Activated naive CD8-positive, alpha-beta T cell treated with anti-CD3 and anti-CD28 coated beads, Interleukin-2, amount 10 ng/mL, durations not matched to agents 7 days and 5 days (primary cell): ENCODE results near the gene GTPBP6. TPM values are rescaled to one million over a fixed set of nuclear protein-coding genes. Genes with fewer than 3 reads are reported as not detected.

ENCODE experiments used
- ATAC-seq: fragments of 150-1000 bp; cut with Tn5 transposase; one replicate; pipeline ENCODE4 v1.10.0; 2021; ENCODE audit warnings: low read depth, moderate library complexity
- POLR2A ChIA-PET: fragments of 350-600 bp; sonication (Branson Sonifier 250); formaldehyde crosslinking; loops from one replicate; lab custom pipeline; 2021; ENCODE audit warnings: antibody characterized with exemption; lab: Charles Lee
- DNase-seq: peaks from one replicate; pipeline ENCODE4 v3.0.0; 2021
- H3K27ac Mint-ChIP-seq: one replicate; pipeline ENCODE4 v1.8.0; 2022; ENCODE audit warnings: mild to moderate bottlenecking, mixed read lengths
- H3K27me3 Mint-ChIP-seq: one replicate; pipeline ENCODE4 v1.8.0; 2022; ENCODE audit warnings: mild to moderate bottlenecking, moderate library complexity, mixed read lengths
- H3K36me3 Mint-ChIP-seq: one replicate; pipeline ENCODE4 v1.8.0; 2021; ENCODE audit warnings: mild to moderate bottlenecking, mixed read lengths
- H3K4me1 Mint-ChIP-seq: one replicate; pipeline ENCODE4 v1.8.0; 2021; ENCODE audit warnings: mixed read lengths
- H3K4me3 Mint-ChIP-seq: one replicate; pipeline ENCODE4 v1.8.0; 2022; ENCODE audit warnings: mild to moderate bottlenecking, moderate library complexity, mixed read lengths
- H3K9me3 Mint-ChIP-seq: one replicate; pipeline ENCODE4 v1.8.0; 2021; ENCODE audit warnings: mixed read lengths
- total RNA-seq, 2 experiments: library from RNA; stranded (reverse); gene quantifications; one replicate each; pipeline ENCODE4 v1.2.3, GENCODE V29; 2021

Gene GTPBP6
- total RNA-seq: 10 to 100 TPM; 63.1 to 64.5 TPM

GRCh38 chrX:318739-319578, at the start of gene GTPBP6:
GTPBP6 (minus strand) TSS chrX:318796; CDS start chrX:318787, 9 bp downstream.
- peak within 1 kb of the TSS; percentile 89 for H3K4me3 Mint-ChIP-seq
- POLR2A ChIA-PET: no interaction called here
- DNase-seq: peak; percentile 97

DNA sequence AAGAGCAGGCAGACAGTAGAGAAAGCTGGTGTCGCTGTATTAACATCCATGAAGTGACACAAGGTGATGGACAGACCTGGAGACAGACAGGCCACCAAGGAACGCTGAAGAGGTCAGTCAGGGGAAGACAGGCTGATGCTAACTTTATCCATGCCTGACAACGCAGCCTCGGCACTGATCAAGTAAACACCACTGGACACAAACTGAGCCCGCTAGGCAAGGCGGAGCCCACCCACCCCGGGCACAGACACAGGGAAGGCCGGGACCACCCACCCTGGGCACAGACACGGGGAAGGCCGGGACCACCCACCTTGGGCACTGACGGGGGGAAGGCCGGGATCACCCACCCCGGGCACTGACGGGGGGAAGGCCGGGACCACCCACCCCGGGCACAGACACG, 49.3 kb upstream of the GTPBP6 start:
- Mint-ChIP-seq H3K4me3 (no peak overlapping the region), H3K9me3 (peaks cover 6% of the 10 kb centered on the region), H3K27me3 (peaks cover 20% of the 10 kb centered on the region), H3K36me3 (peaks cover 10% of the 10 kb centered on the region), H3K4me1 (peaks cover 6% of the 10 kb centered on the region), H3K27ac (no peak overlapping the region)
- ATAC-seq (no peak), DNase-seq (no peak)
- POLR2A ChIA-PET: no interaction called here

More at GRCh38 chrX:318739-319578, at the start of gene GTPBP6:
- peak within 1 kb of the TSS; percentile 94 for H3K27ac Mint-ChIP-seq
- H3K4me1 Mint-ChIP-seq: peaks cover 19% of the 10 kb centered on the region
- H3K36me3 Mint-ChIP-seq: peaks cover 4% of the 10 kb centered on the region
- ATAC-seq: peak; percentile 78
- H3K9me3 Mint-ChIP-seq: no peaks in the 10 kb centered on the region
- H3K27me3 Mint-ChIP-seq: no peaks in the 10 kb centered on the region

DNA sequence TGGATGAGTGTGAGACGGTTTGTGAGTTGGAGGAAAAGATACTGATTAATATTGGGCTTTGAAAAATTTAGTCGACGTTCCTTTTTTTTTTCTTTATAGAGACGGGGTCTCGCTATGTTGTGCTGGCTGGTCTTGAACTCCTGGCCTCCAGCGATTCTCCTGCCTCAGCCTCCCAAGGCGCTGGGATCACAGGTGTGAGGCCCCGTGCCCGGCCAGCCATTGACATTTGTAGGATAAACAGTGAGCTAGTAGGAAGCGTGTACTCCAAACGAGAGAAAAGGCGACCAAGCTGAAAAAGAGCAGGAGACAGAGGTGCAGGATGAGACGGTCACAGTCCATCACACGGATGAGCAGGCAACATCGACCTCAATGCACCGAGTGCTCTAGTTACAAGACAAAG, 48.8 kb upstream of the GTPBP6 start:
- H3K36me3 Mint-ChIP-seq: peaks cover 11% of the 10 kb centered on the region
- H3K4me1 Mint-ChIP-seq: peaks cover 4% of the 10 kb centered on the region
- no peak for DNase-seq
- POLR2A ChIA-PET: no interaction called here
- no peak overlapping the region for H3K27ac Mint-ChIP-seq
- H3K27me3 Mint-ChIP-seq: peaks cover 16% of the 10 kb centered on the region
- ATAC-seq: no peak
- H3K4me3 Mint-ChIP-seq: no peak overlapping the region
- H3K9me3 Mint-ChIP-seq: peaks cover 6% of the 10 kb centered on the region

DNA sequence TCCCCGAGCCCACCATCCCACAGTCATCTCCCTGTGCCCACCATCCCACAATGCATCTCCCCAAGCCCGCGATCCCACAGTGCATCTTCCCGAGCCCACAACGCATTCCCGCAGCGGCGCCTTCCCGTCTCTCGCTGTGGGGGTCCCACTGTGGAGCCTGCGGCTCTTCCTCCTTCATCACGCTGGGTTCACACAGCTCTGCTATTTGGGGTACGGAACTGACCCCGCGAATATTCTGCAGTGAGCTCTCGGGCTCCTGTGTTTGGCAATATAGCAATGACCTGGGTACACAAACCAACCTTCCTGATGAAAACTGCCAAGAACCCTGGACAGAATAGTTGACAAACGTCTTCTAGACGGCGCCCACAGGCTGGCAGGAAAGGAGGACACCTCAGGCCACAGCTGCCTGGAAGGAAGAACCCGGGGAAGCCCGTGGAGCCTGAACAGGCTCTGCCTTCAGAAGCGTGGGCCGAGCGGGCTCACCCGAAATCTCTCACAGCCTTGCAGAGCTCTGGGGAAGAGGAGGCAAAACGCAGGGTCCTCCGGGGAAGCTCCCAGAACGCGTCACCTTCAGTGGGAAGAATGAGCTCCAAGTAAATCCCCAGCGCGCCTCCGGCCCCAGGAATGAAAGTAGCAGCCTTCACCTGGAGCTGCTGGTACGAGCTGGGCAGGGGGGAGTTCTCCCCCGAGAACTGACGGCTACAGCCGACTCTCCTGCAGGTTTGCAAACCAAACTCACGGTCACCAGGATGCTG, 45.2 kb upstream of the GTPBP6 start:
- no peak overlapping the region for H3K27ac Mint-ChIP-seq
- no peak for ATAC-seq
- H3K36me3 Mint-ChIP-seq: peaks cover 37% of the 10 kb centered on the region
- DNase-seq: no peak
- no peak overlapping the region for H3K4me3 Mint-ChIP-seq
- no peaks in the 10 kb centered on the region for H3K27me3 Mint-ChIP-seq
- POLR2A ChIA-PET: no interaction called here
- no peaks in the 10 kb centered on the region for H3K4me1 Mint-ChIP-seq
- H3K9me3 Mint-ChIP-seq: peaks cover 9% of the 10 kb centered on the region

- POLR2A ChIA-PET: no interaction called here
- Mint-ChIP-seq H3K36me3 (peaks cover 40% of the 10 kb centered on the region), H3K27ac (no peak overlapping the region), H3K27me3 (no peaks in the 10 kb centered on the region), H3K9me3 (peaks cover 9% of the 10 kb centered on the region), H3K4me3 (no peak overlapping the region), H3K4me1 (no peaks in the 10 kb centered on the region)
- ATAC-seq: no peak
- DNase-seq: no peak
These were observed 44.5 kb upstream of the GTPBP6 start for GRCh38 chrX:362937-363620.

GRCh38 chrX:362351-362750, 43.8 kb upstream of the GTPBP6 start:
- H3K27ac Mint-ChIP-seq: no peak overlapping the region
- H3K36me3 Mint-ChIP-seq: peaks cover 46% of the 10 kb centered on the region
- no peak for DNase-seq

GRCh38 chrX:361231-362145, 42.9 kb upstream of the GTPBP6 start:
- Mint-ChIP-seq H3K9me3 (peaks cover 9% of the 10 kb centered on the region), H3K27me3 (no peaks in the 10 kb centered on the region), H3K27ac (no peak overlapping the region), H3K36me3 (peaks cover 52% of the 10 kb centered on the region), H3K4me3 (no peak overlapping the region), H3K4me1 (peaks cover 14% of the 10 kb centered on the region)
- ATAC-seq: no peak
- POLR2A ChIA-PET: no interaction called here
- DNase-seq: no peak

More at GRCh38 chrX:362351-362750, 43.8 kb upstream of the GTPBP6 start:
- H3K9me3 Mint-ChIP-seq: peaks cover 9% of the 10 kb centered on the region
- POLR2A ChIA-PET: no interaction called here
- H3K4me3 Mint-ChIP-seq: no peak overlapping the region
- ATAC-seq: no peak
- peaks cover 6% of the 10 kb centered on the region for H3K4me1 Mint-ChIP-seq
- no peaks in the 10 kb centered on the region for H3K27me3 Mint-ChIP-seq

GRCh38 chrX:360496-361150, 42.0 kb upstream of the GTPBP6 start:
- Mint-ChIP-seq H3K9me3 (peaks cover 11% of the 10 kb centered on the region), H3K36me3 (peaks cover 58% of the 10 kb centered on the region), H3K4me1 (peaks cover 16% of the 10 kb centered on the region), H3K4me3 (no peak overlapping the region), H3K27me3 (no peaks in the 10 kb centered on the region), H3K27ac (no peak overlapping the region)
- POLR2A ChIA-PET: no interaction called here
- ATAC-seq (no peak), DNase-seq (no peak)

DNA sequence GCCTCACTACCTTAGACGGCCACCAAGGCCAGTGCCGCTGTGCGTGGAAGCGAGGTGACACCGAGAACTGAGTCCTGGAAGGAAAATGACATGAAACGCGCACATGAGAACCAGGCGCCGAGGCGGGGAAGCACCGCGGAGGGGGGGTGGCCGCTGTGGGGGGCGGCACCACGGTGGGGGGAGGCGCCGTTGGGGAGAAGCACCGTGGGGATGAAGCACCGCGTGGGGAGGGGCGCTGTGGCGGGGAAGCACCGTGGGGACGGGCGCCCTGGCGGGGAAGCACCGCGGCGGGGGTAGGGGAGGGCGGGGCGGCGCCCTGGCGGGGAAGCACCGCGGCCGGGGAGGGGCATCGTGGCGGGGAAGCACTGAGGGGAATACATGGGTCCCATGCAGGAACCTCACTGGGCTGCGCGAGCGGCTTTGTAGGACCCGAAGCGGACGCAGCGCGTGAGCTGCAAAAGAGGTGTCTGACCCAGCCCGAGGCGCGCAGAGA, 40.1 kb upstream of the GTPBP6 start:
- POLR2A ChIA-PET: no interaction called here

DNA sequence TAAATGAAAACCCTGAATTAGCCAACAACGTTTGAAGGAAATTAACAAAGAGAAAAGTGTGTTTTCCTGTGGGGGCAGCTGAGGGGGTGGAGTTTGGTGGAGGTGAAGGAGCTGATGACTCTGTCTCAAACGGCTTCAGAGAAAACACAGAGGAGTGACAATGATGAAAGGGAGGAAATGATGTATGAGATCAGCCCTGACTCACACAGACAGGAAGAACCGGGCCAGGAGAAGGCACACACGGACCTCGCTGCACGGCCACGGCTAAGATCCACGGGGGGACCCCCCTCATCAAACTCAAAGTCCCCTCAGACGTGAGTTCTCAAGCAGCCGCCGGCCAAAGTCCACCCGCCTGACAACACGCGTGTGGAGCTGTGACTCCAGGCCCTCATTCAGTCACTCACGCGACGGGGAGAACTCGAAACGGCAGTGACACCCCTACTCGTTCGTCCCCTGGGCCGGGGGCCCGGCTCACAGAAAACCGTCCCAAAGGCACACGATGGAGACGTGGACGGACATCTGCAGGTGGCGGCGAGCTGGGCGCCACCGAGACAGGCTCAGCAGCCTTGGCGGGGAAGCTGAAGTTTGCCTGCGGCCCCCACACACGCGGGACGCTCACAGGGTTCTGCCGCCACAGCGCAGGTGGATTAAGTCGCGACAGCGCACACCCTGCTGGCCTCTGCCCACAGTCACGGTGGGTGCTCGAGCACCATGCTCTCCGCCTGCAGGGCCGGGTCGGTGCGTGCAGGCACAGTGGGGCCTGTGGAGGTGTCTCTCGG, 39.3 kb upstream of the GTPBP6 start:
- POLR2A ChIA-PET: no interaction called here
- H3K36me3 Mint-ChIP-seq: peaks cover 56% of the 10 kb centered on the region
- H3K4me1 Mint-ChIP-seq: peaks cover 18% of the 10 kb centered on the region
- no peaks in the 10 kb centered on the region for H3K27me3 Mint-ChIP-seq
- ATAC-seq: peak; percentile 98
- H3K4me3 Mint-ChIP-seq: peak overlapping the region; percentile 13
- H3K27ac Mint-ChIP-seq: peak overlapping the region; percentile 87
- H3K9me3 Mint-ChIP-seq: peaks cover 5% of the 10 kb centered on the region
- peak; percentile 51 for DNase-seq

More for the DNA sequence above, 40.1 kb upstream of the GTPBP6 start:
- ATAC-seq (no peak), DNase-seq (no peak)
- no peak overlapping the region for H3K4me3 Mint-ChIP-seq
- H3K4me1 Mint-ChIP-seq: peaks cover 18% of the 10 kb centered on the region
- H3K27ac Mint-ChIP-seq: no peak overlapping the region
- H3K36me3 Mint-ChIP-seq: peaks cover 63% of the 10 kb centered on the region
- no peaks in the 10 kb centered on the region for H3K27me3 Mint-ChIP-seq
- H3K9me3 Mint-ChIP-seq: peaks cover 11% of the 10 kb centered on the region

GRCh38 chrX:357035-357692, 38.6 kb upstream of the GTPBP6 start:
- peaks cover 3% of the 10 kb centered on the region for H3K9me3 Mint-ChIP-seq
- H3K27ac Mint-ChIP-seq: peak overlapping the region; percentile 87
- DNase-seq: no peak
- H3K4me3 Mint-ChIP-seq: peak overlapping the region; percentile 13
- H3K27me3 Mint-ChIP-seq: no peaks in the 10 kb centered on the region
- peaks cover 18% of the 10 kb centered on the region for H3K4me1 Mint-ChIP-seq
- POLR2A ChIA-PET: no interaction called here
- peak; percentile 23 for ATAC-seq
- H3K36me3 Mint-ChIP-seq: peaks cover 53% of the 10 kb centered on the region
